IPS-NIHi7 (cell line): ENCODE measurements around the gene NAMPT.
"Not testable (repeated sequence)": the region's sequence is repeated elsewhere in the genome, so short reads cannot be mapped to it uniquely, and the experiment has no call there.

Experiments
- DNase-seq: peaks from one replicate; pipeline ENCODE4 v3.0.0; 2012; ENCODE audit warnings: mixed read lengths; ENCODE audit errors: extremely low spot score

Gene NAMPT

DNA sequence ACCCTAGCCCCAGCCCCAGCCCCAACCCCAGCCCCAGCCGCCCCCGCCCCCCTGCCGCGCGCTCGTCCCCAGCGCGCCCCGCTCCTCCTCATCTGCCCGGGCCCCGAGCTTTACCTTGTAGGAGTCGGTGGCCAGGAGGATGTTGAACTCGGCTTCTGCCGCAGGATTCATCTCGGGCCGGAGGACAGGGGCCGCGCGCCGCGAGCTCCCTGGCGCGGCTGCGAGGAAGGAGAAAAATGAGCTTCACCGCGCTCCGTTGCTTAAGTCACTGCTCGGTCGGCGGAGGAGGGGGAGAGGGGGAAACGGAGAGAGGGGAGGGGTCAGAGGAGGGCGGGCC is at the start of gene NAMPT:
Gene NAMPT, minus strand, starts transcription at position 270 of the 337 bp plus-strand sequence. Its CDS starts 99 bp downstream, at position 171.
- DNase-seq, result no peak

DNA sequence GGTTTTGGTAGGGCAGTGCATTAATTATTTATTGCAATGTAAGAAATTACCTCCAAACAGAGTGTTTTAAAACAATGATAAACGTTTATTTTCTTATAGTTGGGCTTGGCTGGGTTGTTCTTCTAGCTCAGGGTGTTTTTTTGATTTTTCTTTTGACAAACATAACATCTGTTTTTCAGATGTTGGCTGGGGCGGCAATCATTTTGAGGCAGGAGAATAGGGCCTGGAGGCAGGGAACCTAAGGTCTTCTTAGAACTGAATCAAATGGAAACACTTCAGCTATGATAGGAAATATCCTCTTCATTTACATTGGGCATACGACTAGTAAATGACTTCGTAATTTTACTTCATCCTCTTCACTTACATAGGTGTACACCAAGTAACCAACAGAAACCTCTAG is 47.4 kb upstream of the NAMPT start:
- DNase-seq, result no peak

DNA sequence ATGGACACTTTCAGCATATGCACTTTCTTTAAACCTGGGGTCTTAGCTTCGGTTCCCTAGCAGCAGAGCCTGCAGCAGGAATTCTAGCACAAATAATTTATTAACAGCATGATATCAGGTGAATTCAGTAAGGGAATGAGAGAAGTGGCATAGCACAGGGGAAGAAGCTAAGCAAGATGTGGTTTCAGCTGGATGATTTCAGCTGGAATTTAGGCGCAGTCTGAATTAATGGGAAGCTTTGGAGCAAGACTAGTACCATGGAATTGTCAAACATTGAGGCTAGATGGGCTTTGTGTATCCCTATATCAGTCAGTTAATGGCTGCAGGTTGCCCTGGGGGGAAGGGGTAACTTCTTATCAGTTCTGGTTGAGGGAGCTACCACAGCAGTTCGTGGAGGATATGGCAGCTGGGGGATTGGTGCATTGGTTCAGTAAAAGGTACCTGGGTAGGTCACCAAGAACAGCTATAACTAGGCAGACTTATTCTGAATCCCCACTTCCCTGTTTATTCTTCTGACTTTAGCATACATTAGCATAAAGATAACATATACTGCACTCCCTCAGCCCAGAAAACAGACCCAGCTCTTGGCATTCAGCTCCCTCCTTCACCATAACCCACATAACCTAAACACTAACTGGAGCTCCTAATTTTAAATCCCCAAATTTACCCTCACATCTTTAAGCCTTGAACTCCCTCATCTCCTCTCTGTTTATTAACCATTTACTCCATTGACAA is 46.8 kb upstream of the NAMPT start:
- DNase-seq, result no peak

DNA sequence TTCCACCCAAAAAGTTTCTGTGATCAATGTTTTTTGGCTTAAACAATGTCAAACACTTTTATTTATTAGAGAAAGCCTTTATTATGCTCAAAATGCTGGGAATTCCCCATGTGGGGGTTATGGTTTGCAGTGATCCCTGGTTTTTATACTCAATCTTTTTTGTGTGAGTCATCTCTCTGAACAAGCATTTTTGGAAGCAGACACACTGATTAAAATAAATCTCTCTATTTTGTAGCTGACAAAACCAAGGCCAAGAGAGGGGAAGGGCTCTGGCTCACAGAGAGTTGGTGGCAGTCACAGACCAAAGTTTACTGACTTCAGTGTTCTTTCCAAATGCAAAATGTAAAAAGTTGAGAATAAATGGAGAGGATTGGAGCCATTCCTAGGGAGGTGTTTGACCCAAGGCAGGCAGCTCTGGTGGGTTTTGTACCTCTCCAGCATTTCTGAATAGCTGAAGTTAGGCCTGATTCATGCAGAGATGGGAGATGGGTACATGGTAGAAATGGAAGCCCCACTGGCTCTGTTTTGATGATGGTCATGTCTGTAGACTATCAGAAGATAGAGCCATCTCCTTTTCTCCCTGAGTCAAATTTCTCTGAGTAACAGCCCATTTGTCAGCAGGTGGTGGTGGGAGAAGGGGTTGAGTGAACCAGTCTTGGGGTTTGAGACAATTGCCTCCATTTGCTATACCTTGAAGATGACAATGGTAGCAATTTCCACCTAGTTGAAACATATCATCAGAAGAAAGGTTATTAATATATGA is 45.4 kb upstream of the NAMPT start:
- no peak for DNase-seq

DNA sequence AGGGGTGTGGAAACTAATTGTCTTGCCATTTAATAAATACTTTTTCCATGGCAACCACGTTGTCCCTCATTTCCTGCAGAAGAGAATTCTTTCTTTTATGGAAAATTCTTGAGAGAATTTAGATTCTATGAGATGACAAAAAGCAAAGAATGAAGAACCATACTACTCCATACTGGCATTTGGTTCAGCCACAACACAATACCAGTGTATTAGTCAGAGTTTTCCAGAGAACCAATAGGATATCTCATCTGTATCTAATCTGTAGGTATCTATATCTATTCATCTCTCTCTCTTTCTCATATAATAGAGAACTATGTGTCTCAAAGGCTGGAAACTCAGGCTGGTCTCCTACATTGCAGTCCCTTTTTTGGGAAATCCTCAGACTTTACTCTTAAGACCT is 44.6 kb upstream of the NAMPT start:
- DNase-seq, result no peak

DNA sequence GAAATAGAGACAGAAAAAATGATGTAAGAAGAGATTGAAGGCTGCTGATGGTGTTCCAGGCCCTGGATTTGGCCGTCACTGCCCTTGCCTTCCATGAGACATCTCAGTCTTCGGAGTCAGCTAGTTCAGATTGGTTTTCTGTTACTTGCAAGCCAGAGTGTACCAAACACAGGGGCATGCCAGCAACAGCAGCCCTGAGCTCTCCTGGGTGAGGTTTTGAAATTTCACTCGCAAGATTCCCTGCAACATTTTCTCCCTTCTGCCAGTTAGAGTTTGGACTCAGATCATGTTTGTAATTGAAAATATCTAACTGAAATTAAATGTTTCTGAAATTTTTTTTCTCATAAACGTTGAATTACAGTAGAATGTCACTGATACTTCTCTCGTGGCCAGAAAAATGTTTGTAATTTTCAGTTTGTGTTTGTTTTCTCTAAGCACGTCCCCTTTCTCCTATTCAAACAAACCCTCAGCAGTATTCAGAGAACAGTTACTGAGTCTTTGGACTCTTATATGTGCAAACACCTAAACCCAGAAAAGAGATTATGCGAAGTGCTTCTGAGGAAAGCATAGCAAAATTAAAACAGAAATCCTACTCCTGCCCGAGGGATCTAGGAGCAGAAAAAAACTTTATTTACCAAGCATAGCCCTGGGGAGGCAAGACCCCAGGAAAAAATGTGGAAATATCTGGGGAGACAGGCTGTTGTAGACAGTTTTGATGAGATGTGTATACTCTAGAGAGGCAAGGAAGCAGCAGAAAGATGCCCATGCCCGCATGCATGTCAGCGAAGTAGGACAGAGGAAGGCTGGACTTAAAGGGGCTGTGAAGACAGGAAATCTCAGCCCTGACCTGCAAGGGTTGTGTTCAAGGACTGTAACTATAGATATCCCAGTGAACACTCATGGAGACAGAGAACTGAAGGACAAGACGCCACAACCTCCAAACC is 43.0 kb upstream of the NAMPT start:
- no peak for DNase-seq

DNA sequence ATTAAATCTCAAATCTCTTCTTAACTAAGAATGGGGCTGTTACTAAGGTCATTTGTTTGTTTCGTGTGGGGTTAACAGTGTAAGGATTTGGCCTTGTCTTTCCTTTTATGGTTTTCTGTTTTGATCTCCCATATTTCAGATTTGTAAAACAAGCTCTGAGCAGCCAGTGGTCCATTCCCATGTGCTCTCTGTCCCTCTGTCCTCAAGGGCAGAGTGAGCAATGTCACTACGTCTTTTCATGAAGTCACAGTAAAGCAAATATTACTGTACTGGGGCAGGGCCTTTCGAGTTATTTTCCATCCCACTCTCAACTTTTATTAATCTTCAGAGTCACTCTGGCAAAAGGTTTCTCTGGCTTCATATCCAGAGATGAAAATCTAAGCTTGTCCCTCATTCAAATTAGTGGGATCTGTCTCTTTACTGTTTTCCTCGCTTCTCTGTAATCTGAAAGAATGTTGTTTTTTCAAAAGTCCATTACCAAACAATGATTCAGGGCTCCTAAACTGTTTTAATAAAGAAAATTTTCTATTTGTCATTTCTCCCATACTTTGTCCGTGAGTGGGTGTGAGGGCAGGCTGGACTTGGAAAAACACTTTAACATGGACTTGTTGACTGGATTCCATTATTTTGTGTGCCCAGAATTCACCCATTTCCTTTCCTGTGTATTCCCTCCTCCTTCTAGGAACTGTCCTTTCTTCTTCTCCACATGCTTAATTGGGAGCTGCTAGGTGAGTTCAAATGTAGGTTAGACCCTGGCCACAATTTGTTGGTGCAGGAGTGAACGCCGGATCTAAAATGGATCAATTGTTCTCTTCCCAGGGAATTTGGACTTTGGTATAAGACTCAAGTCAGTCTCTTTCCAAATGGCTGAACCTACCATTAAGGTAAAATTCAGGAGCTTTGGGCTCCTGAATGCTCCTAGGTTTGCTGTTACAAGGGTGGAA is 42.1 kb upstream of the NAMPT start:
- no peak for DNase-seq

DNA sequence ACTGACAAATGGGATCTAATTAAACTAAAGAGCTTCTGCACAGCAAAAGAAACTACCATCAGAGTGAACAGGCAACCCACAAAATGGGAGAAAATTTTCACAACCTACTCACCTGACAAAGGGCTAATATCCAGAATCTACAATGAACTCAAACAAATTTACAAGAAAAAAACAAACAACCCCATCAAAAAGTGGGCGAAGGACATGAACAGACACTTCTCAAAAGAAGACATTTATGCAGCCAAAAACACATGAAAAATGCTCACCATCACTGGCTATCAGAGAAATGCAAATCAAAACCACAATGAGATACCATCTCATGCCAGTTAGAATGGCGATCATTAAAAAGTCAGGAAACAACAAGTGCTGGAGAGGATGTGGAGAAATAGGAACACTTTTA is 39.7 kb upstream of the NAMPT start:
- DNase-seq, result not testable (repeated sequence)

DNA sequence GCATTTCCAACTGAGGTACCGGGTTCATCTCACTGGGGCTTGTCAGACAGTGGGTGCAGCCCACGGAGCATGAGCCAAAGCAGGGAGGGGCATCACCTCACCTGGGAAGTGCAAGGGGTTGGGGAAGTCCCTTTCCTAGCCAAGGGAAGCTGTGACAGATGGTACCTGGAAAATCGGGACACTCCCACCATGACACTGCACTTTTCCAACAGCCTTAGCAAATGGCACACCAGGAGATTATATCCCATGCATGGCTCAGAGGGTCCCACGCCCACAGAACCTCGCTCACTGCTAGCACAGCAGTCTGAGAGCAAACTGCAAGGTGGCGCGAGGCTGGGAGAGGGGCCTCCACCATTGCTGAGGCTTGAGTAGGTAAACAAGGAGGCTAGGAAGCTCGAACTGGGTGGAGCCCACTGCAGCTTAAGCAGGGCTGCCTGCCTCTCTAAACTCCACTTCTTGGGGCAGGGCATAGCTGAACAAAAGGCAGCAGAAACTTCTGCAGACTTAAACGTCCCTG is 35.5 kb upstream of the NAMPT start:
- not testable (repeated sequence) for DNase-seq

DNA sequence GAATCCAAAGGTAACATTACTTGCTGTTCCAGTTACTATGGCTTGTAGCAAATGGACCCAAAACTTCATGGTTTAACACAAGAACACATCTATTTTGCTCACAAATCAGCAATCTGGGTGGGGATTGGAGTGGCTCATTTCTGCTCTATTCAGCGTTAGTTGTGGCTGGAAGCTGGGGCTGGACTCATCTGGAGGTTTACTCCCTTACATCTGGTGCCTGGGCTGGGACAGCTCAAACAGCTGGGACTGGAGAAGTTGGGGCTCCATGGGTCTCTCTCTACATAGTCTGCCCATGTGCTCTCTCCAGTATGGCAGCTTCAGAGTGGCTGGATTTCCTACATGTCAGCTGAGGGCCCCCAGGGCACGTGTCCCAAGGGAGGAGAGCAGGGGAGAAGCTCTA is 33.7 kb upstream of the NAMPT start:
- no peak for DNase-seq

DNA sequence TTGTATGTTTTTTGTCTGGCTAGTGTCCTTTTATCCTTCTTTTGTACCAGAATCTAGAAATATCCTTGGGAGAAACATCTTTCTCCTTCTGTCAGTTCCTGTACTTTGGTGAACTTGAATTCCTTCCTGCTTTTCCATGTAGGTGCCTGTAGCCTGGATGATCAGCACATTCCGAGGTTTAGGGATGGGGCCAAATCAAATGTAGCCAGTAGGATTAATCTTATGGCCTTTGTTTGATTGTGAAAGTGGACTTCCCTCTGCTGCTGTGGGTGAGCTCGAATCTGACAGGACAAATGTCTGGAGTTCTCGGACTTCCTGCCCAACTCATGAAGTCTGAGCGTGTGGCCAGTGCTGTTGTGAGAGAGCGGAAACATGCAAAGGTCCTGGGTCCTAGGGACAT is 33.2 kb upstream of the NAMPT start:
- DNase-seq, result no peak

DNA sequence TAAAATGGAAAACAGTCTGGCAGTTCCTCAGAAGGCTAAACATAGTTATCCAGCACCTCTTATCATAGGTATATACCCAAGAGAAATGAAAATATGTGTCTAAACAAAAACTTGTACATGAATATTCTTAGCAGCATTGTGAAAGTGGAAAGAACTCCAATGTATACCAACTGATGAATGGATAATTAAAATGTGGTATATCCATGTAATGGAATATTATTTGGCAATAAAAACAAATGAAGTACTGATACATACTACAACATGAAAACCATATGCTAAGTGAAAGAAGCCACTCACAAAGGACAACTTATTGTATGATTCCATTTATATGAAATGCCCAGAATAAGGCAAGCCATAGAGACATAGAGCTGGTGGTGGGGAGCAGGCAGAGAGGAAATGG is 32.2 kb upstream of the NAMPT start:
- DNase-seq, result no peak

DNA sequence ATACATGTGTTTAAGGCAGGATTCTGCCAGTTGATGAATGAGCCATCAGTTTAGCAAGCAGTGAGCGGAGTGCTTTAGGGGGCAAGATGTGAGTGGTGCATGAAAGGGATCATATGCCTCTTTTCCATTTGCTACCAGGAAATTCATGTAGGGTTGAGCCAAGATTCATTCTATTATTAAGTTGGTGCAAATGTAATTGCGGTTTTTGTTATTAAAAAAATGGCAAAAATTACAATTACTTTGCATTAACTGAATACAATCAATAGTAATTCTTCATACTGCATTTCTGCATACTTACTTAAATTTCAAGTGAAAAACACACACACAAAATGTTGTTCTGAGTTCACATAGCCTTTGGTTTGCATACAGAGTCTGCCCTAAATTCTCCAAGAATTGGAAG is 30.1 kb upstream of the NAMPT start:
- DNase-seq, result no peak

DNA sequence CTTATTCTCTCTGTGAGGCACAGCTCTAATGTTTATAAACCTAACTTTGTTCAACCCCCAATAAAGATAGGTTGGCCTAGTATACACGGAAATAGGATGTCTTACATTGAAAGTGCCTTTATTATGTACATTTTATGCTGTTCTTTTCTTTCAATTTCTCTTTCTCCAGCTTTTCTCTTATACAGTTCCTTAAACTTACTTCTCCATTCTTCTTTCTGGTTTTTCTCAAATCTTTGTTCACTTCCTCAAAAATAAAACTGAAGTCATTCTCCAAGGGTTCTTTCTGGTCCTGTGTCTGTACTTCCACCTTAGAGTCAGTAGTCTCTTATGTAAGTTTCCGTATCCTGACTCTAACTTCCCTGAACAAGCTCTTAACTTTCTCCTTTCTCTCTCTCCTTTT is 29.2 kb upstream of the NAMPT start:
- no peak for DNase-seq

DNA sequence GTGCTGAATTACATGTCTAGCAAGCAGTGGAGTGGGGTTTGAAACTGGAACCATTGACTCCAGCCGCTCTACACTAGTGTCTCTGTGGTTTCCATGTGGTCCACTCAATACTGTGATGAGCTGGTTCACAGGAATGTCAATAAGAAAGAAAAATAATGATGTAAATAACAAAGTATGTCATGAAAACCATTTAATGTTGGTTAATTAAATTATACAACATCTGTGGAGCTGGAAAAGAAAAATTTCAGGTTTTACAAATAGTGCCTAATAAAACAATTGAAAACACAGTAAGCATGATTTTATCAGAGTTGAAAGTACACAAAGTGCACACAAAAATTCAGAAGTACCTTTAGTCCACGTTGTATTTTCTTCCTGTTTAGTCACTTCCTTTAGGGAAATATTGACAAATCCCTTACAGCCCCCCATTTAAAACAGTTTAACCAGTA is 28.7 kb upstream of the NAMPT start:
- DNase-seq, result no peak

DNA sequence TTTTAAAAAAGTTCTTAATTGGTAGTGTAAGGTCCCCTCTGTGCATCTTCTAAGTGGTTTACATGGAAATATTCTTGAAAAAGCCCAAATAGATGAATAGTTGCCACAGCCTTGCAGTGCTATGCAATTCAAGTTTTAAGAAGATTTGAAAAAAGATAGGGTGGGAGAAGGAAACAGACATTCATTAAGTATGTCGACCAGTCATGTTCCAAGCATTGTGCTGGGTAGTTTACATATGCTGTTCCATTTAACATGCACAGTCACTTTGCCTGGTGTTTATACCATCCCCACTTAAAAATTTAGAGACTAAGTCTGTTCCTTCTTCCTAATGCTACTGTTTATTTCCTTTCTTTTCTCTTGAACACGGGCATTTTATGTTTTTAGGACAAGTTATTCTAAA is 28.1 kb upstream of the NAMPT start:
- DNase-seq, result no peak

DNA sequence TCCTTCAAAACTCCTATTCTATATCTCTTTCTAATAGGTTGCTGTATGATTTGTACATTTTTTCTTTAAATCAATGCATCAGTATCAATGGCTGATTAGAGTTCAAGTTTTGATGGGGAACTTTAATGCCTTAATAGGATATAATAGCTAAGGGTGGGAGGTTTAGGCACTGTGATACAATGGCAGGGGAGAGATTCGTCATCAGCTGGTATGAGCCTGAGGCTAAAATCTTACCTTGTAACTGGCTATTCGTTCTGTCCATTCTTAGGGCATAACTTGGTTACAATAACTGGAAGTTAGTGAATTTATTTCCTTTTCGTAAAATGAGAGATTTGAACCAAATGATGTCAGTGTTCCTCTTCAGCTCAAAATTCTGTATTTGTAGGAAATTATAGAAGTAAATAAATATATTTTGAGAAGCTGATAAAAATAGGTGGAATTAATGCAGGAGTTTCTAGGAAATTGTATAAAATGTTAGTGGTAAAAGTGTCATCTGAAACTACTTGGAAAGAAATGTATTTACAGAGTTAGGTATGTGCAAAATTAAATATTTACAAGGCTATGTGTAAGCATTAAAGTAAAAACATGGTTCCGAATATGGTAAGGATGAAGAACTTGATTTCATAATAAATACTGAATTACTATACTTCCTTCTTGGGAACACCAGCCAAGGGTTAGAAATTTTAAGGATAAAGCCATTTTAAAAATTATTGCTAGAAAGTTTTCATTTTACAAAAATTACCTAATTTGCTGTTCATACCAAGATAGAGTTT is 27.5 kb upstream of the NAMPT start:
- DNase-seq, result no peak

DNA sequence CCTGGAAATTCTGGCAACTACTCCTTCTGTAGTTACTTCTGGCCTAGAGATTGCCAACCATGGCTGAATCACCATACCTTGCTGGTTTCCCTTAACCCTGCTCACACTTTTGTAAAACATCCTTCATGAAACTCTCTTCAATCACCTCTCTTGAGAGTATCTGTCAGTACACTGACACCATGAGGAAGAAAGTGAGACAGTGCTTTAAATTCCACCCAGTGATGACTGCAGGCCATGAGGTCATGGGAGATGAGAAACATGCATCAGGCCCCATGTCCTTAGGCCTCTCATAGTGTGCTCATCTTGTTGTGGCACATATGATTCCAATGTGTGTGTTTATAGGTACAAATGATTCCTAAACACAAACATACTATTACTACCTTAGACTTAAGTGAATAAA is 24.6 kb upstream of the NAMPT start:
- DNase-seq, result no peak

DNA sequence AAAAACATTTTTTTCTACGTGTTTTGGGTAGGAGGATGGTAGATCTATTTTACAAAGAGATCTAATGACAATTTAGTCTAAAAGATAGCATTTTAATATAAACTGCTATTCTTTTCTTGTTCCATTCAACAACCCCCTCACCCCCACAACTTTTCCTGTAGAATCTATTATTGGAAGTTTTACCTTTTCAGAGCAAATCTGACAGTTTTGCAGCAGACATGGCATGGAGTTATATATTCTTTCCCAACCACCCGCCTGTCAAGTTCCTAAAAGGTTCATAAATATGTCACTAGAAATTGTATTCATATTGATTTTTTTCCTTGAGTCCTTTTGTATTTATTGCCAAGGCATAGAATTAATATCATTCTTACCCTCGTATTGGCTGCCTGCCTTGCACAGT is 21.5 kb upstream of the NAMPT start:
- DNase-seq, result no peak

DNA sequence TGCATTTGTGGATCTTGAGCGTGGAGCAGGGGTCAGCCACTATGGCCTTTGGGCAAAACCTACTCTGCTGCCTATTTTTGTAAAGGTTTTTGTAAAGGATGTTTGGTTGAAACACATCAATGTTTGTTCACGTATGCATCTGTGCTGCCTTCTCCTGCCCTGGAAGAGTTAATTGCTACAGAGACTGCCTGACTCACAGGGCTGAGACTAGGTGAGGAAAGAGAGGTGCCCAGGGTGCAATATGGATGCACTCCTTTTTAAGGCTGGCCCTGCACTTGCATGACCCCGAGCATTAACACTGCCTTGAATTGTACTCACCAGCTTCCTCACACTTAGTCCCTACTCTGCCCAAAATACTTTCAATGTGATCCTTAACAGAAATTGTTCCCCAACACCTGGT is 20.9 kb upstream of the NAMPT start:
- no peak for DNase-seq
